ENCODE results near the gene ZDHHC7.

ZDHHC7 gene

GRCh38 chr16:85010931-85011845, at the start of gene ZDHHC7:
Gene ZDHHC7 (minus strand): TSS chr16:85011535. CDS start chr16:84990618, 20,917 bp downstream.
- TF ChIP-seq CTCF (conservative IDR thresholded peaks at IDR 0.05; ENCODE audit: low read depth, low read length): peak; percentile 27
- peak; percentile 87 for DNase-seq (ENCODE audit: low read depth)
- H3K4me3 ChIP-seq (ENCODE audit: low read depth, low read length): peak within 1 kb of the TSS; percentile 89

GRCh38 chr16:85058909-85059308, 47.6 kb upstream of the ZDHHC7 start:
- DNase-seq (ENCODE audit: low read depth): no peak
- H3K4me3 ChIP-seq (ENCODE audit: low read depth, low read length): no peak overlapping the region
- no peak for TF ChIP-seq CTCF (conservative IDR thresholded peaks at IDR 0.05; ENCODE audit: low read depth, low read length)

GRCh38 chr16:85057948-85058347, 46.6 kb upstream of the ZDHHC7 start:
- TF ChIP-seq CTCF (conservative IDR thresholded peaks at IDR 0.05; ENCODE audit: low read depth, low read length): no peak
- H3K4me3 ChIP-seq (ENCODE audit: low read depth, low read length): no peak overlapping the region

GRCh38 chr16:85057212-85057889, 46.0 kb upstream of the ZDHHC7 start:
- no peak for DNase-seq (ENCODE audit: low read depth)
- TF ChIP-seq CTCF (conservative IDR thresholded peaks at IDR 0.05; ENCODE audit: low read depth, low read length): peak; percentile 47
- no peak overlapping the region for H3K4me3 ChIP-seq (ENCODE audit: low read depth, low read length)

More at GRCh38 chr16:85057948-85058347, 46.6 kb upstream of the ZDHHC7 start:
- DNase-seq (ENCODE audit: low read depth): no peak

GRCh38 chr16:85056211-85056748, 44.9 kb upstream of the ZDHHC7 start:
- no peak overlapping the region for H3K4me3 ChIP-seq (ENCODE audit: low read depth, low read length)
- peak; percentile 76 for TF ChIP-seq CTCF (conservative IDR thresholded peaks at IDR 0.05; ENCODE audit: low read depth, low read length)
- peak; percentile 57 for DNase-seq (ENCODE audit: low read depth)

- peak overlapping the region; percentile 50 for H3K4me3 ChIP-seq (ENCODE audit: low read depth, low read length)
- peak; percentile 76 for DNase-seq (ENCODE audit: low read depth)
- TF ChIP-seq CTCF (conservative IDR thresholded peaks at IDR 0.05; ENCODE audit: low read depth, low read length): no peak
Measured at GRCh38 chr16:85055493-85056210, 44.3 kb upstream of the ZDHHC7 start.
